GM18873 (cell line): ENCODE results near the gene C9orf43.

Experiments used
- ATAC-seq: cut with Tn5 transposase; IDR thresholded peaks from one replicate; pipeline ENCODE4 v1.9.1; 2021; ENCODE audit warnings: mild to moderate bottlenecking, moderate library complexity, moderate number of reproducible peaks; ENCODE audit not compliant: unreplicated experiment, low FRiP score

Gene C9orf43

GRCh38 chr9:113463418-113464285 is 53.1 kb downstream of the C9orf43 start, which contains the start of gene RGS3:
Gene RGS3 (plus strand): TSS chr9:113463727. CDS start chr9:113463803, 76 bp downstream.
- no peak for ATAC-seq

DNA sequence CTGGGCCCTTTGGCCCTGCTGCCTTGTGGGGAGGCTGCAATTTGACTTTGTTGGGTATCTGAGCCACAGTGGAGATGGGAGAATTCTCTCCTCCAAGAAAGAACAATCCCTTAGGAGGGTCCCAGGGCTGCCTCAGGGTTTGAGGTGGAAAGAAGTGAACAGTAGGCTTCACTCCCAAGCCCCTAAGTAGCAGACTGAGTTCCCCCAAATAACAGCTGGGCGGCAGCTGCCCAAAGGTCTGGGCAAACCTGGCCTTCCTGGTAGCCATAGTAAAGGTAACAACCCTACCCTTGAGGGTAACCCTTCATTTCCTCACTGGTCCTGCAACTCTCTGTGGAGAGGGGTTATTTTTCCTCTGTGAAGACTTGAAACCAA is 53.7 kb downstream of the C9orf43 start:
- ATAC-seq: no peak

- ATAC-seq: no peak
Measured at GRCh38 chr9:113465599-113466140, 55.1 kb downstream of the C9orf43 start.

- no peak for ATAC-seq
Measured at GRCh38 chr9:113467183-113467582, 56.6 kb downstream of the C9orf43 start.

DNA sequence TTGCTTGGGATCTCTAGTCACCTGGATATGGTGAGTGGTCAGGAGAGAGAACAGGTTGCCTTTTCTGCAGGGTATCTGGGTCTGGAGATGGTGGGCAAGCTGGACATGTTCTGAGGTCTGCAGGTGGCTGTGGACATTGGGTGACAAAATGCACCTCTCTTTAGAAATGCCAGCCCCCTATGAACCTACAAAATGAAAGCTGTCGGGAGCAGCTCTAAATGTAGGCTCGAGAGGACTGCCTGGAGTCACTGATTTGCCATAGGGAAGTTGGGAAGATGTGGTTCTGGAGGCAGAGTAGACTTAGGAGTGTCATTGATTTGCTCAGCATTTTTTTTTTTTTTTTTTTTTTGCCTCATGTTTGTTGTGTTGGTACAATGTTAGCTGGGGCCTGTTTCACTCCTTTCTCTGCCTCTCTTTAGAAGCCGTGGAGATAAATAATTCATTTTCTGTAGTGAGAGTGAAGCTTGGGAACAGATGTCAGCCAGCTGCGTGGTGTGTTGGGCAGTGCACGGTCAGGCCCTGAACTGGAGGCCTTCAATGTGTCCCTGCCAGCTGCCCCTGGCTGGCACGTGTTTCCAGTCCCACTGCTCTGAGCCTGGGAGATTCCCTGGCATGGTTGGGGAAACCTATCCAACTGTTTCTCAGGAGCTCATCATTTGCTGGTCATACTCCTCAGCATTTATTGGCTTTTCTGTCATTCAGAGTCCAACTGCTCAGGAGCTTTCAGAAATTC is 58.3 kb downstream of the C9orf43 start:
- no peak for ATAC-seq

DNA sequence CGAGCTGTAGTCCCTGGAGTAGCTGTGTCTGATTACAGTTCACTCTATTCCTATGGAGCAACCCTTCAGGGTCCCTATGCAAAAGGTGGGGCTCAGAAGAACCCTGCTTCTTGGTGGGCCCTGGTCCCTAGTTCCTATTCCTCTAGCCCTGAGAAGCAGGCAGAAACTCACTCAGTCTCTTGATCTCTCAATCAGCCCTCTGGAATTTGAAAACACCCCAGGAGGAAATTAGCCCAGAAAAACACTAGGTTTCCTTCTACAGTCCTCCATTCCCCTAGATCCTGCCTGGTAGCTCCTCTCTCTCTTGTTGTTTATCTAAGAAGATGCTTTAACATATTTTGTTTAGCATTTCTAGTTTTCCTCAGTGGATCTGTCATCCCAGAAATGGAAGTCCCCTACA is 60.6 kb downstream of the C9orf43 start:
- no peak for ATAC-seq

DNA sequence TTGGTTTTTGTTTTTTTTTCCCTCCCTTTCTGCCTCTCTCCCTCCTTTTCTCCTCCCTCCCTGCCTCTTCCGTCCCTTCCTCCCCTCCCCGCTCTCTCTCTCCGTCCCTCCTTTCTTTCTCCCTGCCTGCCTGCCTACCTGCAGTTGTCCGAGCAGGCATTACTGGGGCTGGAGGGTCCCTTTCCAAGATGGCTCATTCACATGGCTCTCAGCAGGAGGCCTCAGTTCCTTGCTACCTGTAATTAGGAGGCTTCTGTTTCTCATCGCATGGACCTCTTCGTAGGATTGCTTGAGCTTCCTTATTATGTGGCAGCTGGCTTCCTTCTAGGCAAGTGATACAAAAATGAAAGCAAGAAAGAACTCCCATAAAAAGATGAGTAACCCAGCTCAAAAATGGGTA is 61.0 kb downstream of the C9orf43 start:
- no peak for ATAC-seq

DNA sequence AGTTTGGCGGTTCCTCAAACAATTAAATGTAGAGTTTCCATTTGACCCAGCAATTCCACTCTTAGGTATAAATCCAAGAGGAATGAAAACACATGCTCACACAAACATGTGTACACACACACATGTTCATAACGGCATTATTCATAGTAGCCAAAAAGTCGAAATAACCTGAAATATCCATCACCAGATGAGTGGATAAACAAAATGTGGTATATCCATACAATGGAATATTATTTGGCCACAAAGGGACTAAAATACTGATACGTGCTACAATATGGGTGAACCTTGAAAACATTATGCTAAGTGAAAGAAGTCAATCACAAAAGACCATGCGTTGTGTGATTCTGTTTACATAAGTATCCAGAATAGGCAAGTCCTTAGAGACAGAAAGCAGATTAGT is 61.7 kb downstream of the C9orf43 start:
- no peak for ATAC-seq

GRCh38 chr9:113474360-113475028 is 63.9 kb downstream of the C9orf43 start:
- ATAC-seq: no peak

DNA sequence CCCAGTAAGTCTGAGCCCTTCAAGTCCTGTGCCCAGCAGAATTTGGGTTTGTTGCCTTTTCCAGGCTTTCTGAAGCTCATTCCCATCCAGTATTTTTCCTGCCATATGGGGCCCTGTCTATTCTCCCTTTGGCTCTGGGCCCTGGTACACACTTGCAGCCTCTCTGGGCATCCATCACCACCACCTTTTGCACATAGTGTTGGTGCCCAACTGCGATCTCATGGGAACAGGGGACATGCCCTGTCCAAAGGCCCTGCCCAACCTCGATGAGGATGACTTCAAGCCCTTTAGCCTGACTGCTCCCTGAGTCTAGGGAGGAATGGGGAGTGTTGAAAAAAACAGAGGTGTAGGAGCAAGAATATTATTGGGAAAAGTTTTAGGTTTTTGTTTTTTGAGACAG is 64.5 kb downstream of the C9orf43 start:
- ATAC-seq: no peak

DNA sequence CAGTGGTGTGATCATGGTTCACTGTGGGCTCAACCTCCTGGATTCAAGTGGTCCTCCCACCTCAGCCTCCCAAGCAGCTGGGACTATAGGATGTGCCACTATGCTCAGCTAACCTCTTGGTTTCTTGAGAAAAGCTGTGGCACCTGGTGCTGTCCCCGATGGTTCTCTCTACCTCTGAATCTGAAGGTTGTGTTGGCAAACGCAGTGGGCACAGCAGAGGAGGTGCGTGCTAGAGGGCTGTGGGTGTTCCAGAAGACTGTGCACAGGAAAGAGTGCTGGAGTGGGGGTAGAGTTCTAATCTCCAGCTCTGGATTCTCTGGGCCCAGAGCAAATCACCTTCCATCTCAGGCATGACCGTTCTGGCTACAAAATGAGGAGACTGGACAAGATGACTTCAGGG is 65.4 kb downstream of the C9orf43 start:
- ATAC-seq: no peak

DNA sequence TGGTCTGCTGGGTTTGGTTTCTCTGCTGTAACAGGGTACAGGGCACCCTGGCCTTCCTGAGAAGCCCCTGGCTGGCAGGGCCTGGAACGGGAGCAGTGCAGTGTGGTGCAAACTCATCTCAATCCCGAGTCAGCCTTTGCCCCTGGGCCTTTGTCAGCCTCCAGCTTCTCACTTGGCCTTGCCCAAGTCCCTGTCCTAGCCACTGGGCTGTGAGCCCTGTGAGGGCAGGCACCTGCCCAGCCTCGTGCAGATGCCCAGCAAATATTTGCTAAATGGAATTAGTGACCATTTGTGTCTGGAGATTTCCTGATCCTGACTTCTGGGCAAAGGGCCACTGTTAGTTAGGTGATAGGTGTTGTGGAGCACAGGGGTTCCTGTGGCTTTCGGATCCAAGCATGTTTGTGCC is 66.0 kb downstream of the C9orf43 start:
- no peak for ATAC-seq

DNA sequence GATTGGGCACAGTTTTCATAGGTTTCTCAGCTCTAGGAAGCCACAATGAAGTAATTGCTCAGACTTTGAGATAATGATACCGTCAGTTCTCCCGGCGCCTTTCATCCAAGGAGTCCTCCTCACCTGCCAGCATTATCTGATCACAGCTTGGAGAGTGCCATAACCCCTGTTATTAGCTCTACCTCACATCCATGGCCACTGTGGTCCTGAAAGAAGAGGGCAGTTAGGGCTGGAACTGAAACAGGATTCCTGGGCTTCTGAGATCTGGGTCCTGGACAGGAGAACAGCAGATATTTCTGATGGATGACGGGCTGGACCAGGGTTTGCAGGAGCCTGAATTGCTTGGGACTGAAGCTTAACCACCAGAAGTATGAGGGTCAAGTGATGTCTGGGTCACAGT is 66.5 kb downstream of the C9orf43 start:
- ATAC-seq: no peak

- ATAC-seq: no peak
Measured at GRCh38 chr9:113477661-113478060, 67.1 kb downstream of the C9orf43 start.

DNA sequence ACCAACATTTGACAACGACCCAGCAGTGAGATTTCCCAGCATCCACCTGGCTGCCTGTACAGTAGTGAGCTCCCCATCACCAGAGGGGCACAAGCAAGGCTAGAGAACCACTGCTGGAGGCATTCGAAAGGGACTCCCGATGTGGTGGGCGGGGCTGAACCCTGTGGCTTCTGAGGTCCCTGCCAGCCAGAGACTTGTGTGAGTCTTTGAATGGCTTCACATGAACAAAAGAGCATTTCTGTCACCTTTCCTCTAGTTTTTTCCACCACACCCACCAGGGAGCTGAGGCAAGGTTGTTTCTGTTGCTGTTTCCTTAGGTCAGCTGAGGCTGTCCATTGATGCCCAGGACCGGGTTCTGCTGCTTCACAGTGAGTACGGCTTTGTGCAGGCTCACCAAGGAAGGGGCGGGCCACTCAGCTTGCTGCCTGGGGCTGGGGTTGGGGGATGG is 68.7 kb downstream of the C9orf43 start:
- no peak for ATAC-seq
